ENCODE measurements around the gene ENOX1. TPM values are rescaled to one million over a fixed set of nuclear protein-coding genes. Genes with fewer than 3 reads are reported as not detected.

Gene ENOX1
- total and polyA plus RNA-seq, 2 of the 13 experiments (the other 11 are each of a cell fraction or from before 2014, with no cell fraction given), result not detected

DNA sequence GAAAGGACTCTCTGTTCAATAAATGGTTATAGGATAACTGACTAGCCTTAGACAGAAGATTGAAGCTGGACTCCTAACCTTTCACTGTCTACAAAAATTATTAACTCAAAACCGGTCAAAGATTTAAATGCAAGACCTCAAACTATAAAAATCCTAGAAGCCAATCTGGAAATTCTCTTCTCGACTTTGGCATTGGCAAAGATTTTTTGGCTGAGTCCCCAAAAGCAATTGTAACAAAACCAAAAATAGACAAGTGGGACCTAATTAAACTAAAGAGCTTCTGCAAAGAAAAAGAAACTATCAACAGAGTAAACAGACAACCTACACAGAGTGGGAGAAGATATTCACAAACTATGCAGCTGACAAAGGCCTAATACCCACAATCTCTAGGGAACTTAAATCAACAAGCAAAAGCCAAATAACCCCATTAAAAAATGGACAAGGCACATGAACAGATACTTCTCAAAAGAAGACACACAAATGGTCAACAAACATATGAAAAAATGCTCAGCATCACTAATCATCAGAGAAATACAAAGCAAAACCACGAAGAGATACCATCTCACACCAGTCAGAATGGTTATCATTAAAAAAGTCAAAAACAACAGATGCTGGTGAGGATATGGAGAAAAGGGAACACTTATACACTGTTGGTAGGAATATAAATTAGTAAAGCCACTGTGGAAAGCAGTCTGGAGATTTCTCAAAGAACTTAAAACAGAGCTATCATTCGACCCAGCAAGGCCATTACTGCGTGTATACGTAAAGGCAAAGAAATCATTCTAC is 497.1 kb downstream of the ENOX1 start:
- no peak for ATAC-seq
- TF ChIP-seq KDM1A (CRISPR knock-in tag; IDR thresholded peaks at IDR 0.05) (no peak), SMAD9 (CRISPR knock-in tag; IDR thresholded peaks at IDR 0.05) (no peak), ZNF691 (CRISPR knock-in tag; IDR thresholded peaks at IDR 0.05; ENCODE audit: borderline replicate concordance, low read depth) (no peak), TEAD2 (CRISPR knock-in tag; IDR thresholded peaks at IDR 0.05) (no peak), NFE2 (CRISPR knock-in tag; IDR thresholded peaks at IDR 0.05) (no peak), ZC3H13 (CRISPR knock-in tag; IDR thresholded peaks at IDR 0.05) (no peak), ZNF790 (CRISPR knock-in tag; IDR thresholded peaks at IDR 0.05; ENCODE audit: borderline replicate concordance) (no peak), ZNF619 (CRISPR knock-in tag; IDR thresholded peaks at IDR 0.05) (no peak), TP53 (CRISPR knock-in tag; conservative IDR thresholded peaks at IDR 0.05) (no peak), ZNF318 (CRISPR knock-in tag; IDR thresholded peaks at IDR 0.05) (no peak), DNMT3B (CRISPR knock-in tag; conservative IDR thresholded peaks at IDR 0.05) (no peak)
- no peaks in the 10 kb centered on the region for H4K20me1 ChIP-seq (ENCODE audit: insufficient read depth, low read length)
- H3K27ac ChIP-seq (ENCODE audit: extremely low read length, insufficient read depth, low read length), result no peak overlapping the region
- no peak for DNase-seq (ENCODE audit: low spot score)
- no TSS peak for BruUV-seq (replicated peaks)
- no peaks in the 10 kb centered on the region; a peak in 1 of 5 replicates for H3K27me3 ChIP-seq (ENCODE audit: control insufficient read depth in 1 of 2, insufficient read depth in 2 of 2, low read length in 2 of 2)
- FAIRE-seq, result no peak
- H3K9ac ChIP-seq (ENCODE audit: insufficient read depth, low read depth, low read length), result no peak overlapping the region
- no peaks in the 10 kb centered on the region for H3K4me1 ChIP-seq (ENCODE audit: insufficient read depth, low read length)
- no peaks in the 10 kb centered on the region for H3K79me2 ChIP-seq (ENCODE audit: insufficient read depth, low read length)
- in situ Hi-C loops (cut with HindIII; ENCODE audit: extremely low pct_ligation_motif_present, low pct_unique_long_range_greater_than_20kb), result no loop called here
- no peak overlapping the region for H3K4me2 ChIP-seq (ENCODE audit: low read depth, low read length)
- ChIA-PET POLR2A (no interaction called here), CTCF (ENCODE audit: low intra/inter-chr PET ratio, low total read pairs) (no interaction called here)
- intact Hi-C loops (cut with micrococcal nuclease; ENCODE audit: unreplicated experiment), result no loop called here
- H2AFZ ChIP-seq (ENCODE audit: low read length), result no peak overlapping the region
- no peak overlapping the region for H3K4me3 ChIP-seq (replicated peaks in 1 of 3; ENCODE audit: insufficient read depth in 1 of 3, low read depth in 2 of 3, low read length in 3 of 3)
- WGBS (ENCODE audit: low lambda C conversion rate), result 27% methylated on average over 6 of the region's 6 CpGs
- H3K9me3 ChIP-seq (ENCODE audit: low read length), result no peaks in the 10 kb centered on the region
- H3K36me3 ChIP-seq (replicated peaks in 1 of 2; ENCODE audit: control insufficient read depth in 1 of 2, insufficient read depth in 2 of 2, low read length in 2 of 2), result no peaks in the 10 kb centered on the region

Data from HepG2 (cell line).